Astrocyte of the cerebellum (primary cell): ENCODE results near the gene TENM4.

ENCODE experiments used
- DNase-seq: peaks from one replicate; pipeline ENCODE4 v3.0.0-alpha.2; 2011; ENCODE audit warnings: low read depth
- H3K4me3 ChIP-seq: 2 replicates; pipeline ENCODE4 v1.5.1; 2011; ENCODE audit warnings: mild to moderate bottlenecking, low read depth, low read length, moderate library complexity
- CTCF ChIP-seq: IDR thresholded peaks from 2 replicates; pipeline ENCODE4 v1.5.1; 2012; ENCODE audit warnings: low read length, low read depth, moderate library complexity, mild to moderate bottlenecking; ENCODE audit errors: missing control alignments
- in situ Hi-C: cut with HindIII; loops from 2 replicates; pipeline ENCODE4 v1.10.0; 2017; ENCODE audit warnings: low sequenced_read_pairs

Gene TENM4

GRCh38 chr11:79482800-79483199, 42.0 kb upstream of the TENM4 start:
- DNase-seq = no peak
- no peak overlapping the region for H3K4me3 ChIP-seq
- no peak for TF ChIP-seq CTCF
- in situ Hi-C loops = no loop called here

GRCh38 chr11:79481795-79482194, 41.0 kb upstream of the TENM4 start:
- no peak for TF ChIP-seq CTCF
- in situ Hi-C loops = no loop called here
- no peak overlapping the region for H3K4me3 ChIP-seq
- DNase-seq = no peak

- in situ Hi-C loops = no loop called here
These were observed 40.0 kb upstream of the TENM4 start for GRCh38 chr11:79480864-79481263.

GRCh38 chr11:79472819-79473529, 32.1 kb upstream of the TENM4 start:
- no peak for TF ChIP-seq CTCF
- in situ Hi-C loops = no loop called here
- H3K4me3 ChIP-seq = no peak overlapping the region
- DNase-seq = no peak

More at GRCh38 chr11:79480864-79481263, 40.0 kb upstream of the TENM4 start:
- no peak overlapping the region for H3K4me3 ChIP-seq
- no peak for TF ChIP-seq CTCF
- DNase-seq = no peak

- no peak for DNase-seq
- TF ChIP-seq CTCF = no peak
- in situ Hi-C loops = no loop called here
- H3K4me3 ChIP-seq = no peak overlapping the region
These were observed 30.4 kb upstream of the TENM4 start for GRCh38 chr11:79471071-79471844.

- in situ Hi-C loops = no loop called here
- DNase-seq = no peak
- no peak overlapping the region for H3K4me3 ChIP-seq
- TF ChIP-seq CTCF = no peak
These were observed 29.3 kb upstream of the TENM4 start for GRCh38 chr11:79470161-79470560.
